H9 (cell line): ENCODE measurements around the gene TUBA4A. TPM values are rescaled to one million over a fixed set of nuclear protein-coding genes. Genes with fewer than 3 reads are reported as not detected.

Source experiments
- DNase-seq: peaks from one replicate; pipeline ENCODE4 v3.0.0-alpha.2; 2017
- H2AFZ ChIP-seq: one replicate; pipeline ENCODE4 v1.6.1; 2013; ENCODE audit warnings: mild to moderate bottlenecking, low read length, control low read depth, moderate library complexity
- H2AK5ac ChIP-seq: 2 replicates; pipeline ENCODE4 v1.6.1; 2013; ENCODE audit warnings: low read length, control low read depth, mixed read lengths; ENCODE audit not compliant: insufficient read length
- H2BK120ac ChIP-seq: one replicate; pipeline ENCODE4 v1.6.1; 2013; ENCODE audit warnings: low read depth, mild to moderate bottlenecking, low read length, control low read depth, inconsistent platforms; ENCODE audit not compliant: poor library complexity, severe bottlenecking
- H2BK12ac ChIP-seq: 2 replicates; pipeline ENCODE4 v1.6.1; 2013; ENCODE audit warnings: low read length, control low read depth, mixed read lengths, low read depth; ENCODE audit not compliant: insufficient read length
- H2BK15ac ChIP-seq: 2 replicates; pipeline ENCODE4 v1.6.1; 2013; ENCODE audit warnings: low read depth, low read length, control low read depth
- H2BK20ac ChIP-seq: one replicate; pipeline ENCODE4 v1.6.1; 2013; ENCODE audit warnings: low read depth, mild to moderate bottlenecking, low read length, control low read depth, inconsistent platforms; ENCODE audit not compliant: poor library complexity, severe bottlenecking
- H2BK5ac ChIP-seq: 2 replicates; pipeline ENCODE4 v1.6.1; 2013; ENCODE audit warnings: low read length, control low read depth, mixed read lengths; ENCODE audit not compliant: insufficient read length
- H3K14ac ChIP-seq: 2 replicates; pipeline ENCODE4 v1.6.1; 2013; ENCODE audit warnings: low read length, control low read depth; ENCODE audit not compliant: insufficient read depth
- H3K18ac ChIP-seq: 2 replicates; pipeline ENCODE4 v1.6.1; 2013; ENCODE audit warnings: low read depth, mild to moderate bottlenecking, mixed read lengths, low read length, control low read depth; ENCODE audit not compliant: insufficient read length
- H3K23ac ChIP-seq: 2 replicates; pipeline ENCODE4 v1.6.1; 2013; ENCODE audit warnings: low read length, control low read depth, mixed read lengths, low read depth; ENCODE audit not compliant: insufficient read length
- H3K23me2 ChIP-seq: 2 replicates; pipeline ENCODE4 v1.6.1; 2013; ENCODE audit warnings: low read depth, mild to moderate bottlenecking, mixed read lengths, low read length, control low read depth; ENCODE audit not compliant: insufficient read length, poor library complexity, severe bottlenecking
- H3K27ac ChIP-seq: 2 replicates; pipeline ENCODE4 v1.5.1; 2013; ENCODE audit warnings: low read length, control low read depth, mixed read lengths, low read depth; ENCODE audit not compliant: insufficient read length
- H3K27me3 ChIP-seq: 2 replicates; pipeline ENCODE4 v1.6.1; 2013; ENCODE audit warnings: low read length, control low read depth, inconsistent platforms; ENCODE audit not compliant: insufficient read depth
- H3K4ac ChIP-seq: 2 replicates; pipeline ENCODE4 v1.6.1; 2013; ENCODE audit warnings: low read depth, mild to moderate bottlenecking, control low read depth, inconsistent platforms, low read length, moderate library complexity
- H3K4me1 ChIP-seq: 2 replicates; pipeline ENCODE4 v1.6.1; 2013; ENCODE audit warnings: low read length, control low read depth, inconsistent platforms; ENCODE audit not compliant: insufficient read depth
- H3K4me2 ChIP-seq: 2 replicates; pipeline ENCODE4 v1.6.1; 2013; ENCODE audit warnings: low read length, control low read depth, mixed read lengths; ENCODE audit not compliant: insufficient read length, insufficient read depth
- H3K56ac ChIP-seq: 2 replicates; pipeline ENCODE4 v1.6.1; 2013; ENCODE audit warnings: low read depth, mild to moderate bottlenecking, mixed read lengths, low read length, control low read depth; ENCODE audit not compliant: insufficient read length
- H3K79me1 ChIP-seq: 2 replicates; pipeline ENCODE4 v1.6.1; 2013; ENCODE audit warnings: low read depth, mild to moderate bottlenecking, moderate library complexity, low read length, control low read depth, inconsistent platforms; ENCODE audit not compliant: insufficient read depth, poor library complexity, severe bottlenecking
- H3K79me2 ChIP-seq: 2 replicates; pipeline ENCODE4 v1.6.1; 2013; ENCODE audit warnings: low read length, control low read depth, inconsistent platforms; ENCODE audit not compliant: insufficient read depth
- H3K9ac ChIP-seq: 2 replicates; pipeline ENCODE4 v1.6.1; 2013; ENCODE audit warnings: low read length, control low read depth, mixed read lengths; ENCODE audit not compliant: insufficient read length; ENCODE audit errors: extremely low read depth
- H3K9me3 ChIP-seq: one replicate; pipeline ENCODE4 v1.6.1; 2013; ENCODE audit warnings: low read depth, low read length, inconsistent platforms; ENCODE audit not compliant: control insufficient read depth
- H3T11ph ChIP-seq: one replicate; pipeline ENCODE4 v1.6.1; 2013; ENCODE audit warnings: mild to moderate bottlenecking, low read length, control low read depth, inconsistent platforms
- H4K20me1 ChIP-seq: one replicate; pipeline ENCODE4 v1.6.1; 2013; ENCODE audit not compliant: control insufficient read depth, insufficient read length, insufficient read depth
- H4K5ac ChIP-seq: 2 replicates; pipeline ENCODE4 v1.6.1; 2013; ENCODE audit warnings: low read depth, mild to moderate bottlenecking, mixed read lengths, low read length, control low read depth; ENCODE audit not compliant: insufficient read length
- H4K8ac ChIP-seq: replicated peaks from 2 replicates; pipeline ENCODE4 v1.6.1; 2013; ENCODE audit warnings: low read length, control low read depth, mixed read lengths, low read depth; ENCODE audit not compliant: insufficient read length
- H4K91ac ChIP-seq: 2 replicates; pipeline ENCODE4 v1.6.1; 2013; ENCODE audit warnings: low read depth, mild to moderate bottlenecking, moderate library complexity, mixed read lengths, low read length, control low read depth; ENCODE audit not compliant: insufficient read length
- H3K27ac Mint-ChIP-seq, 3 experiments: 2 replicates in 2 of 3; 3 replicates in 1 of 3; pipeline ENCODE4 v1.8.0; 2020 to 2021; ENCODE audit warnings: mixed read lengths in 3 of 3, mild to moderate bottlenecking in 1 of 3, moderate library complexity in 1 of 3
- H3K27me3 Mint-ChIP-seq: 2 replicates; pipeline ENCODE4 v1.8.0; 2021; ENCODE audit warnings: low read depth, mild to moderate bottlenecking, moderate library complexity, mixed read lengths
- H3K36me3 Mint-ChIP-seq, 3 experiments: 2 replicates in 2 of 3; 3 replicates in 1 of 3; pipeline ENCODE4 v1.8.0; 2020 to 2021; ENCODE audit warnings: low read depth in 3 of 3, mixed read lengths in 3 of 3; ENCODE audit not compliant: insufficient read depth in 1 of 3
- H3K4me1 Mint-ChIP-seq, 2 experiments: 2 replicates each; pipeline ENCODE4 v1.8.0; 2020; ENCODE audit warnings: mixed read lengths in 2 of 2
- H3K4me3 Mint-ChIP-seq, 2 experiments: 2 replicates in 1 of 2; 3 replicates in 1 of 2; pipeline ENCODE4 v1.8.0; 2020 to 2021; ENCODE audit warnings: mild to moderate bottlenecking in 2 of 2, mixed read lengths in 2 of 2, moderate library complexity in 1 of 2
- H3K9me3 Mint-ChIP-seq, 2 experiments: 2 replicates in 1 of 2; 3 replicates in 1 of 2; pipeline ENCODE4 v1.8.0; 2020; ENCODE audit warnings: mild to moderate bottlenecking in 2 of 2, mixed read lengths in 2 of 2, moderate library complexity in 1 of 2
- WGBS: extraction: QIAGEN DNeasy Blood & Tissue Kit; methylation state at CpG from one replicate; pipeline ENCODE4 v1.1.7; 2013; ENCODE audit warnings: missing lambda C conversion rate, low lambda C conversion rate, mixed read lengths; ENCODE audit not compliant: insufficient read length; ENCODE audit errors: extremely low coverage; 5-methylcytosine and 5-hydroxymethylcytosine counted together
- total RNA-seq: library from RNA; stranded (reverse); gene quantifications from 2 replicates; pipeline ENCODE4 v1.2.1, GENCODE V29; 2021
- TF ChIP-seq, protein P1 (sequence below): fragments of 200-600 bp; sonication (generic); conservative IDR thresholded peaks from 3 replicates; pipeline ENCODE4 v1.8.0; 2021; ENCODE audit warnings: antibody characterized with exemption, mild to moderate bottlenecking

The TUBA4A gene
- total RNA-seq, 1 experiment from 2014 or later, result 25.5 TPM

DNA sequence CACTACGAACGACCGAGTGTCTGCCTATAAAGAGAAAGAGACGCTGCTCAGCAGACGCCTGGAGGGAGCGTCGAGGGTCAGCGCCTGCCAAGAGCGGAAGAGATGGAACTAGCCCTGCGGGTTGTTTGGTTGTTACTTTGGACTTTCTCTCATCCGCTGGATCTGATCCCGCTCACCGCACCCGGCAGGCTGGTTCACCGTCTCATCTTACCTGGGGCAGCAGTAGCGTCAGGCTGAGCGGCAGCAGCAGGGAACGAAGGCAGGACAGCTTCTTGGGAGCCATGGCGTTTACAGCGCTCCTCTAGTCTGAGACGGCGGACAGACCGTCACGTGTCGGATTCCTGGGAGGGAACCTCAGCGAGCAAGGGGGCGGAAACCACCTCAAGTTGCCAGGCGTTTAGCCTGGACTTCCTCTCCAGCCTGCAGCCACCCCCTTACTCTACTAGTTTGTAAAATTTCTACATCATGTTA is 10.4 kb downstream of the TUBA4A start:
- H3K4me2 ChIP-seq, result no peak overlapping the region
- no peak overlapping the region for H4K5ac ChIP-seq
- no peak overlapping the region for H2AK5ac ChIP-seq
- no peak overlapping the region for H2AFZ ChIP-seq
- Mint-ChIP-seq H3K27ac (peak overlapping the region in 1 of 3 experiments; percentile 41; a peak in 1 of 7 replicates), H3K4me3 (peak overlapping the region in 1 of 2 experiments; percentile 54; a peak in 2 of 5 replicates), H3K4me1 (peaks cover 9 to 11% of the 10 kb centered on the region in 2 experiments), H3K36me3 (peaks cover 0 to 8% (median 4%) of the 10 kb centered on the region in 3 experiments; a peak in 5 of 7 replicates), H3K9me3 (no peaks in the 10 kb centered on the region), H3K27me3 (no peaks in the 10 kb centered on the region)
- no peak overlapping the region for H3K23ac ChIP-seq
- no peaks in the 10 kb centered on the region for H4K20me1 ChIP-seq
- no peak overlapping the region for H3T11ph ChIP-seq
- no peaks in the 10 kb centered on the region for H3K79me1 ChIP-seq
- H3K56ac ChIP-seq, result no peak overlapping the region
- DNase-seq, result no peak
- peaks cover 2% of the 10 kb centered on the region; the same call in 1 of the 2 replicates for H3K4me1 ChIP-seq
- no peak overlapping the region for H3K27ac ChIP-seq
- H3K14ac ChIP-seq, result no peak overlapping the region
- WGBS, result no CpG with 5 or more reads among the region's 28 CpGs
- H3K18ac ChIP-seq, result no peak overlapping the region
- H4K8ac ChIP-seq, result no peak overlapping the region
- H3K79me2 ChIP-seq, result no peaks in the 10 kb centered on the region
- H2BK15ac ChIP-seq, result no peak overlapping the region
- TF ChIP-seq, protein P1, sequence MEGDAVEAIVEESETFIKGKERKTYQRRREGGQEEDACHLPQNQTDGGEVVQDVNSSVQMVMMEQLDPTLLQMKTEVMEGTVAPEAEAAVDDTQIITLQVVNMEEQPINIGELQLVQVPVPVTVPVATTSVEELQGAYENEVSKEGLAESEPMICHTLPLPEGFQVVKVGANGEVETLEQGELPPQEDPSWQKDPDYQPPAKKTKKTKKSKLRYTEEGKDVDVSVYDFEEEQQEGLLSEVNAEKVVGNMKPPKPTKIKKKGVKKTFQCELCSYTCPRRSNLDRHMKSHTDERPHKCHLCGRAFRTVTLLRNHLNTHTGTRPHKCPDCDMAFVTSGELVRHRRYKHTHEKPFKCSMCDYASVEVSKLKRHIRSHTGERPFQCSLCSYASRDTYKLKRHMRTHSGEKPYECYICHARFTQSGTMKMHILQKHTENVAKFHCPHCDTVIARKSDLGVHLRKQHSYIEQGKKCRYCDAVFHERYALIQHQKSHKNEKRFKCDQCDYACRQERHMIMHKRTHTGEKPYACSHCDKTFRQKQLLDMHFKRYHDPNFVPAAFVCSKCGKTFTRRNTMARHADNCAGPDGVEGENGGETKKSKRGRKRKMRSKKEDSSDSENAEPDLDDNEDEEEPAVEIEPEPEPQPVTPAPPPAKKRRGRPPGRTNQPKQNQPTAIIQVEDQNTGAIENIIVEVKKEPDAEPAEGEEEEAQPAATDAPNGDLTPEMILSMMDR, result no peak
- H4K91ac ChIP-seq, result no peak overlapping the region
- H3K9me3 ChIP-seq, result no peaks in the 10 kb centered on the region
- no peak overlapping the region for H2BK5ac ChIP-seq
- no peak overlapping the region for H2BK12ac ChIP-seq
- no peak overlapping the region for H2BK20ac ChIP-seq
- H3K27me3 ChIP-seq, result no peaks in the 10 kb centered on the region
- H2BK120ac ChIP-seq, result no peak overlapping the region
- H3K9ac ChIP-seq, result no peak overlapping the region
- no peaks in the 10 kb centered on the region for H3K23me2 ChIP-seq
- H3K4ac ChIP-seq, result no peak overlapping the region
